ENCODE data around the gene STPG4. TPM values are rescaled to one million over a fixed set of nuclear protein-coding genes. Genes with fewer than 3 reads are reported as not detected.

STPG4 gene
- total RNA-seq (1 to 10 TPM in 3 of 7 donors, under 1 TPM in 3, not detected in 1; 0.20 to 2.2 (median 1.1) TPM), polyA plus RNA-seq (under 1 TPM in 1 of 3 donors, not detected in 2; 0.19 TPM)
- long read RNA-seq, donor 1, result 0 reads
- long read RNA-seq, donor 2, result 0 reads

- H3K36me3 ChIP-seq, result peaks cover 0 to 98% (median 31%) of the 10 kb centered on the region in 6 donors
- intact Hi-C loops (cut with DNase I; ENCODE audit: low total_unique reads), result no loop called here
These were observed at the start of gene STPG4 for GRCh38 chr2:47155091-47155876. STPG4 (minus strand) TSS chr2:47155308; CDS start chr2:47155251, 57 bp downstream.

GRCh38 chr2:47204691-47205090 is 49.6 kb upstream of the STPG4 start:
- 79 to 94% (median 85%) methylated on average over 3 of the region's 3 CpGs for WGBS, 5 donors
- Histone ChIP-seq H3K4me1 (peaks cover 0 to 31% (median 9%) of the 10 kb centered on the region in 6 donors), H3K36me3 (no peaks in the 10 kb centered on the region), H3K4me3 (no peak overlapping the region), H3K27ac (no peak overlapping the region), H3K27me3 (replicated peaks in 1 of 7) (no peaks in the 10 kb centered on the region), H3K9me3 (peaks cover 0 to 6% (median 0%) of the 10 kb centered on the region in 8 donors)
- DNase-seq, result no peak
- intact Hi-C loops (cut with DNase I; ENCODE audit: low total_unique reads), result no loop called here
- TF ChIP-seq POLR2AphosphoS5 (IDR thresholded peaks at IDR 0.05) (no peak), CTCF (IDR thresholded peaks at IDR 0.05 in 8 of 11, conservative IDR thresholded peaks at IDR 0.05 in 3 of 11) (no peak), POLR2A (IDR thresholded peaks at IDR 0.05) (no peak)

More at GRCh38 chr2:47155091-47155876, at the start of gene STPG4:
- Histone ChIP-seq H3K9me3 (no peaks in the 10 kb centered on the region), H3K4me3 (no peak within 1 kb of the TSS), H3K4me1 (peaks cover 0 to 24% (median 0%) of the 10 kb centered on the region in 6 donors), H3K27me3 (replicated peaks in 1 of 7) (no peaks in the 10 kb centered on the region), H3K27ac (peak within 1 kb of the TSS in 4 of 8 donors; percentile 14 to 41 (median 20))
- TF ChIP-seq CTCF (IDR thresholded peaks at IDR 0.05 in 8 of 11, conservative IDR thresholded peaks at IDR 0.05 in 3 of 11) (no peak), POLR2A (IDR thresholded peaks at IDR 0.05) (no peak), POLR2AphosphoS5 (IDR thresholded peaks at IDR 0.05) (peak in 2 of 3 donors; percentile 21 to 49)
- WGBS, 5 donors, result 88 to 93% (median 89%) methylated on average over 23 to 30 of the region's 30 CpGs
- peak; percentile 65 for DNase-seq

- WGBS, 5 donors, result 84 to 96% (median 88%) methylated on average over 4 of the region's 4 CpGs
- DNase-seq, result no peak
- Histone ChIP-seq H3K9me3 (peaks cover 0 to 6% (median 0%) of the 10 kb centered on the region in 8 donors), H3K4me1 (peaks cover 0 to 31% (median 9%) of the 10 kb centered on the region in 6 donors), H3K4me3 (no peak overlapping the region), H3K36me3 (no peaks in the 10 kb centered on the region), H3K27me3 (replicated peaks in 1 of 7) (no peaks in the 10 kb centered on the region), H3K27ac (no peak overlapping the region)
- intact Hi-C loops (cut with DNase I; ENCODE audit: low total_unique reads), result no loop called here
- TF ChIP-seq POLR2A (IDR thresholded peaks at IDR 0.05) (no peak), POLR2AphosphoS5 (IDR thresholded peaks at IDR 0.05) (no peak), CTCF (IDR thresholded peaks at IDR 0.05 in 8 of 11, conservative IDR thresholded peaks at IDR 0.05 in 3 of 11) (no peak)
These were observed 48.9 kb upstream of the STPG4 start for GRCh38 chr2:47203995-47204394.

DNA sequence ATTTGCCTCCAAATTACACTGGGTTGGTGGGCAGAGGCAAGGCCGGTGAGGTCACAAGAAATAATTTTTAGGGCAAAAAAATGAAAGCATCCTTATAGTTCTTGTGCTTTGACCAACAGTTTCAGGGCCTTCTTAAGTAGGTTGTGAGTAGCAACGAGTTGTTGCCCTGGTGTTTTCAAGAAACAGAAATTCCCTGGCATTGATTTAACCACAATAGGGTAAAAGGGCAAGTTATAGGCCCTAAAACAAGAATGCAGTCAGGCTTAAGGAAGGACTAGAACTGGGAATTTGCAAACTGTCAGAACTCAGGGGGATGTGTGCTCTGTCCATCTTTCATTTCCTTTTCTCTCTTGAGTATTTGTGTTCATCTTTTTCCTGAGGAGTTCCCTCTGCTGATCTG is 46.1 kb upstream of the STPG4 start:
- no peak for DNase-seq

More for the DNA sequence above, 46.1 kb upstream of the STPG4 start:
- Histone ChIP-seq H3K36me3 (no peaks in the 10 kb centered on the region), H3K4me1 (peaks cover 0 to 22% (median 6%) of the 10 kb centered on the region in 6 donors), H3K9me3 (peaks cover 0 to 6% (median 0%) of the 10 kb centered on the region in 8 donors), H3K27ac (peak overlapping the region in 4 of 8 donors; percentile 10 to 56 (median 36)), H3K27me3 (replicated peaks in 1 of 7) (no peaks in the 10 kb centered on the region), H3K4me3 (no peak overlapping the region)
- intact Hi-C loops (cut with DNase I; ENCODE audit: low total_unique reads), result no loop called here
- 70 to 79% (median 76%) methylated on average over 2 of the region's 2 CpGs for WGBS, 5 donors
- no peak for TF ChIP-seq POLR2A (IDR thresholded peaks at IDR 0.05)
- TF ChIP-seq CTCF (IDR thresholded peaks at IDR 0.05 in 8 of 11, conservative IDR thresholded peaks at IDR 0.05 in 3 of 11), result no peak
- TF ChIP-seq POLR2AphosphoS5 (IDR thresholded peaks at IDR 0.05), result no peak

Measured in spleen (tissue), 13 donors.